HCT116 (cell line): ENCODE data around the gene INPP5K.

ENCODE experiments used
- CEBPB ChIP-seq: IDR thresholded peaks from 2 replicates; pipeline ENCODE4 v1.6.1; 2012; ENCODE audit warnings: low read depth
- EZH2 ChIP-seq: fragments of 200-600 bp; sonication (generic); IDR thresholded peaks from 2 replicates; pipeline ENCODE4 v1.6.1; 2017; ENCODE audit warnings: antibody characterized with exemption, mixed run types
- EZH2phosphoT487 ChIP-seq: fragments of 200-600 bp; IDR thresholded peaks from 2 replicates; pipeline ENCODE4 v1.6.1; 2018; ENCODE audit warnings: antibody characterized with exemption, borderline replicate concordance
- MAX ChIP-seq: IDR thresholded peaks from 2 replicates; pipeline ENCODE4 v1.6.1; 2012
- POLR2A ChIP-seq: IDR thresholded peaks from 2 replicates; pipeline ENCODE4 v1.7.0; 2011; ENCODE audit warnings: borderline replicate concordance; ENCODE audit not compliant: insufficient read depth, insufficient read length; ENCODE audit errors: extremely low read depth
- POLR2AphosphoS5 ChIP-seq: IDR thresholded peaks from 2 replicates; pipeline ENCODE4 v1.6.1; 2011; ENCODE audit warnings: mild to moderate bottlenecking, low read depth, low read length, moderate library complexity
- SP1 ChIP-seq: IDR thresholded peaks from 2 replicates; pipeline ENCODE4 v1.6.1; 2012; ENCODE audit warnings: low read depth
- YY1 ChIP-seq: IDR thresholded peaks from 2 replicates; pipeline ENCODE4 v1.6.1; 2011; ENCODE audit warnings: low read length, low read depth, moderate library complexity, mild to moderate bottlenecking; ENCODE audit not compliant: insufficient replicate concordance; ENCODE audit errors: extremely low read depth
- ZFX ChIP-seq: fragments of 450-650 bp; IDR thresholded peaks from 2 replicates; pipeline ENCODE4 v1.6.1; 2017
- TF ChIP-seq, protein P1 (sequence below), 3 experiments: fragments of 200-600 bp in 1 of 3; sonication (generic) in 1 of 3; IDR thresholded peaks in 2 of 3; conservative IDR thresholded peaks in 1 of 3; 2 replicates each; pipeline ENCODE4 v1.5.1; 2012 to 2017; ENCODE audit warnings: low read depth in 2 of 3, low read length in 2 of 3, antibody characterized with exemption in 1 of 3, borderline replicate concordance in 1 of 3, control low read depth in 1 of 3, mild to moderate bottlenecking in 1 of 3, mixed read lengths in 1 of 3, mixed run types in 1 of 3, moderate library complexity in 1 of 3; ENCODE audit not compliant: insufficient read depth in 1 of 3

- no peak for TF ChIP-seq POLR2A
- TF ChIP-seq, protein P1, sequence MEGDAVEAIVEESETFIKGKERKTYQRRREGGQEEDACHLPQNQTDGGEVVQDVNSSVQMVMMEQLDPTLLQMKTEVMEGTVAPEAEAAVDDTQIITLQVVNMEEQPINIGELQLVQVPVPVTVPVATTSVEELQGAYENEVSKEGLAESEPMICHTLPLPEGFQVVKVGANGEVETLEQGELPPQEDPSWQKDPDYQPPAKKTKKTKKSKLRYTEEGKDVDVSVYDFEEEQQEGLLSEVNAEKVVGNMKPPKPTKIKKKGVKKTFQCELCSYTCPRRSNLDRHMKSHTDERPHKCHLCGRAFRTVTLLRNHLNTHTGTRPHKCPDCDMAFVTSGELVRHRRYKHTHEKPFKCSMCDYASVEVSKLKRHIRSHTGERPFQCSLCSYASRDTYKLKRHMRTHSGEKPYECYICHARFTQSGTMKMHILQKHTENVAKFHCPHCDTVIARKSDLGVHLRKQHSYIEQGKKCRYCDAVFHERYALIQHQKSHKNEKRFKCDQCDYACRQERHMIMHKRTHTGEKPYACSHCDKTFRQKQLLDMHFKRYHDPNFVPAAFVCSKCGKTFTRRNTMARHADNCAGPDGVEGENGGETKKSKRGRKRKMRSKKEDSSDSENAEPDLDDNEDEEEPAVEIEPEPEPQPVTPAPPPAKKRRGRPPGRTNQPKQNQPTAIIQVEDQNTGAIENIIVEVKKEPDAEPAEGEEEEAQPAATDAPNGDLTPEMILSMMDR (IDR thresholded peaks at IDR 0.05 in 2 of 3, conservative IDR thresholded peaks at IDR 0.05 in 1 of 3; ENCODE audit: borderline replicate concordance in 1 of 3, insufficient read depth in 1 of 3, low read depth in 2 of 3, low read length in 2 of 3), result no peak
- no peak for TF ChIP-seq SP1
- TF ChIP-seq EZH2phosphoT487, result no peak
- TF ChIP-seq POLR2AphosphoS5, result no peak
- TF ChIP-seq YY1, result no peak
- TF ChIP-seq CEBPB, result no peak
- TF ChIP-seq MAX, result no peak
- no peak for TF ChIP-seq ZFX
- no peak for TF ChIP-seq EZH2
These were observed 42.6 kb downstream of the INPP5K start for GRCh38 chr17:1473841-1474240.
